DMS 273 (cell line): ENCODE data around the gene TERF2IP.

Source experiments
- DNase-seq: peaks from one replicate; lab custom pipeline; 2025; ENCODE audit not compliant: unreplicated experiment; lab: John Stamatoyannopoulos, UW

Gene TERF2IP

GRCh38 chr16:75647492-75648264 lies at the start of gene TERF2IP, which contains the start of gene KARS1:
Gene TERF2IP (plus strand): TSS chr16:75647773. CDS start chr16:75647883, 110 bp downstream.
Gene KARS1 (minus strand): TSS chr16:75647665. CDS start chr16:75647639, 26 bp downstream.
- peak; percentile 98 for DNase-seq

DNA sequence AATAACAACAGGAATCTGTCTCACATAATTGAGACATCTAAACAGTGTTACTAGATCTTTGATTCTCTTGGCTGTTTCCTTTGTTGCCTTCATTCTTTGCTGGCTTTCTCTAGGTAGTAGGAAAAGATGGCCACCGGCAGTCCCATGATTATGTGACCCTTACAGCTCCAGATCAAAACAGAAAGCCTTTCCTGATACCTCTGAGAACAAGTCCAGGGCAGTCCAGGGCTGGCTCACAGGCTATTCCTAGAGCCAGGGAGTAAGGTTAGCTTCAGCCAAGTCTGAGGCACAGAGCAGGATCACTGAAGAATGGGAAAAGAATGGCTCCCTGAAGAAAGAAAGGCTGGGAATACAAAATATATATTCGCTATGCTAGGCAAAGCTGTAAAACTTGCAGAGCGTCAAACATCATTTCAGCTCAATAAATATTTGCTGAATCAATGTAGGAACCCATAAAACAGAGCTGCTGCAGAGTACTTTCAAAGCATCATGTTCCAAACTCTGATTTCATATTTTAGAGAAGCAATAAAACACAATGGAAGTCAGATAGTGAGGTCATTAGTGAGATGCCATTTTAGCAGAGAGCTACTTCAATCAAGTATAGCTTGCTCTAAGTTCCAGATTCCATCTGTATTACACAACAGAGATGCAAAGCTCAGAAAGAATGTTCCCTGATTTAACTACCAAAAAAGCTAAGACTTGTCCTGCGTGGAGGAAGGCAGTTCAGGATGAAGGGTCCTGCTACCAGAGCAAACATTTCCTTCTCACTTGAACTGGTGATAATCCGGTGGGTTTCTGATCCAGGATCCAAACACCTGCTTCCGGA lies 47.9 kb upstream of the TERF2IP start:
- DNase-seq = no peak

- no peak for DNase-seq
Observed at GRCh38 chr16:75603241-75603640, 44.3 kb upstream of the TERF2IP start.

DNA sequence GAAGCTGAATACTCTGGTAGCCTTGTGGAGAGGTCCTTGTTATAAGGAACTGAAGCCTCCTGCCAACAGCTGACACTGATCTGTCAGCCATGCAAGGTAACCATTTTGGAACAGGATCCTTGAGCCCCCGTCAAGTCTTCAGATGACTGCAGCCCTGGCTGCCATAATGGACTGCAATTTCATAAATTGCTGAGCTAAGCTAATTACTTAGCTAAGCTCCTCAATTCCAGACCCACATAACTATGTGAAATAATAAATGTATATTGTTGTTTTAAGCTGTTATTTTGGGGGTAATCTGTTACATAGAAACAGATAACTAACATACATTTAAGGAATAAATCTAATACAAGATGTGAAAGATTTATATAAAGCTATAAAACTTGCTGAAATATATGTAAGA lies 41.1 kb upstream of the TERF2IP start:
- DNase-seq = no peak

DNA sequence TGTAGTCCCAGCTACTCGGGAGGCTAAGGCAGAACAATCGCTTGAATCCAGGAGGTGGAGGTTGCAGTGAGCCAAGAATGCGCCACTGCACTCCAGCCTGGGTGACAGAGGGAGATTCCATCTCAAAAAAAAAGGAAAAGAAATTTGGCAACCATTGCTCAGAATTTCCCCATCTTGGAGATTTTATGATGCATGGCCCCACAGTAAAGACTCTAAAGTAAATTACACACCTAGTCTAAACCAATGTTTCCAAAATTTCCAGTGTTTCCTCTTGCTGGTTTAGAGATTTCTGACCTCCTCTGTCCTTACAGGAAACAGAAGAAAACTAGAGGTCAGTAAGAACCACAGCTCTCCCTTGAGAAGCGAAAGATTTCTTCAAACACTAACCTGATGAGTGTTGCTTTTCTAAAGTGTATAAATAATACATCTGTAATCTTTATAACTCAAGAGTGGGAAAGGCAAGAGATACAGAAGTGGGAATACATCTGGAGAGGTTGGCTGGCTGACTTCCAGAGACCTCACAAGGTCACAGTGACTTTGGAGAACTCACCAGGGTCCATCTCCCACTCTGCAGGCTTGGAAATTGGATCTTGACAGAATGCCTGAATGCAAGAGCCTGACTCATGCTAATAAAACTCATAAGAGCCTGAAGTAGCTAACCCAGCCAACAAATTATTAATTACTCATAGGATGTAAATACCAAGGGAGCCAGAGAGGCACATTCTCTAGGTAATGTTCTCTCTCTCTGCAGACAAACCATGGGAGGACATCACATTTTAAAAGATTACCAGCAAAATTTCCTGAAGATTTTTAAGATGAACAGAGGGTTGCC lies 33.3 kb upstream of the TERF2IP start:
- DNase-seq = no peak

GRCh38 chr16:75615619-75616018 lies 32.0 kb upstream of the TERF2IP start:
- DNase-seq = no peak

GRCh38 chr16:75616521-75617010 lies 31.0 kb upstream of the TERF2IP start:
- DNase-seq = no peak

DNA sequence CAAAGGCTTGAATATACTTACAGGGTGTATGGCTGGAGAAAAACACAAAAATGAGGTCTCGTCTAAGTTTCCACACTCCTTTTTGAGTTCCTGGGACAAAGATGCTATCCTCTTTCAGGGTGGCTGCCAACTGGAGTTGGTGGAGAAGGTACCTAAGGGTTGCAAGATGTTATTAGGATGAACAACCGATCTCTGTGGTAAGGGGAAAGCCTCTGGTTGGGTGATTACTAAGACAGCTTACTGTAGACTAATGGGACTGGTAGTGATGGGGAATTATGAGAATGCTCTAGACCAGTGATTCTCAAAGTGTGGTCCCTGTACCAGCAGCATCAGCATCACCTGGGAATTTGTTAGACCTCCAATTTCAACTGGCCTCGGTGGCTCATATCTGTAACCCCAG lies 30.5 kb upstream of the TERF2IP start:
- no peak for DNase-seq

- DNase-seq = no peak
Observed at GRCh38 chr16:75618780-75619179, 28.8 kb upstream of the TERF2IP start.

GRCh38 chr16:75620326-75621169 lies 27.0 kb upstream of the TERF2IP start:
- no peak for DNase-seq

GRCh38 chr16:75621170-75621477 lies 26.4 kb upstream of the TERF2IP start:
- peak; percentile 63 for DNase-seq

DNA sequence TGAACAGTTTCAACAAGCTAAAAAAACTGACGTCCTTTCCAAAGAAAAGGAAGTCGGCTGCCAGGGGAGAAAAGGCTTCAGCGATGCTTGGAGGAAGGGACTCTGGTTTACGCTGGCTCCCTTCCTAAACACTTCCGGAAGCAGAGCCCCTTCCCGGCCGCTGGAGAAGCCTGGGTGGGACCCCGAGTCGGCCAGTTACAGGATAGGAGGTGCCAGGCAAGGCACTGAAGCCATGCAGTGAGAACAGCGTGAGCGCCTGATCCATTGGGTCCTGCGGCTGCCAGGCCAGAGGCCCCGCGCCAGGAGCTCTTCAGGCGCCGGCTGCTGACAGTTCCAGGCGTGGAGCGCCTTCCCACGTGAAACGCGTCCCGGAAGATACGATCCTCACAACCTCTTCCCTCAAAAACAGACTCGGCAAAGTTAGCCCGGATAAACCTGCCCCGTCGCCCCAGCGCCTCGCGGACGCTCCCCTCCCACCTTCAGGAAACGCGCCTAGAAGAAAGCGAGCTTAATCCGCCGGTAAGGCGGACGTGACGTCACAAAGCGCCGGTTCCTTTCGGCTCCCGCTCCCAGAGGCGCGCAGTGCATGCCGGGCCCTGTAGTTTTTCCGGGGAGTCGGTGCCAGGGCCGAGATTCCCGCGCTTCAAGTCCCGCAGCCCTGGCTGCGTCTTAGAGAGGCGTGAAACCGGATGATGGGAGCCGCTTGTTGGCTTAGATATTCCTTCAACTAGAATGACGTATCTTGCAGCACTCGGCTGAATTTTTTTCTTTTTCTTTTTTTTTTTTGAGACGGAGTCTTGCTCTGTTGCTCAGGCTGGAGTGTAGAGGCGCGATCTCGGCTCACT lies 24.6 kb upstream of the TERF2IP start, which contains the start of gene ADAT1:
TSS of gene ADAT1 (minus strand) at position 521 of the 845 bp plus-strand sequence. CDS start 2,482 bp downstream, outside the sequence.
- DNase-seq = peak; percentile 99

- no peak for DNase-seq
Observed at GRCh38 chr16:75624921-75625334, 22.6 kb upstream of the TERF2IP start.

GRCh38 chr16:75626806-75627205 lies 20.8 kb upstream of the TERF2IP start:
- DNase-seq = no peak

DNA sequence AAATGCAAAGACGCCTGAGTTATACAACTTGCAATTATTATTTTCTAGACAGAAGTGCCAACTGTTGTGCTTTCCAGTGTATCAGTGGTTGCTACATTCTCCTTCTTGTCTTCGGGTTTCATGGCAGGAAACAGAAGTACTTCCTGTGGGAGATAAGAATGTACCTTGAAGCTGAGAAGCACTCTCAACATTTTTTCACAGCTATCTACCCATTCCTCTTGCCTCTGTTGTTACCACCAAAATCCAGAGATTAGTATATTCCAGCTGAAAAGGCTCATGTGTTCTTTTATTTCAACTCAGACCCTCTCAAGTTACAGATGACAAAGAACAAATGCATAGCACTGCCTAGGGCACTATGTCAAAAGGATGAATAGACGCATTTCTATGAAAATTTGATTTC lies 19.7 kb upstream of the TERF2IP start:
- DNase-seq = no peak

GRCh38 chr16:75628351-75628750 lies 19.2 kb upstream of the TERF2IP start:
- no peak for DNase-seq

GRCh38 chr16:75629132-75629531 lies 18.4 kb upstream of the TERF2IP start:
- DNase-seq = no peak

DNA sequence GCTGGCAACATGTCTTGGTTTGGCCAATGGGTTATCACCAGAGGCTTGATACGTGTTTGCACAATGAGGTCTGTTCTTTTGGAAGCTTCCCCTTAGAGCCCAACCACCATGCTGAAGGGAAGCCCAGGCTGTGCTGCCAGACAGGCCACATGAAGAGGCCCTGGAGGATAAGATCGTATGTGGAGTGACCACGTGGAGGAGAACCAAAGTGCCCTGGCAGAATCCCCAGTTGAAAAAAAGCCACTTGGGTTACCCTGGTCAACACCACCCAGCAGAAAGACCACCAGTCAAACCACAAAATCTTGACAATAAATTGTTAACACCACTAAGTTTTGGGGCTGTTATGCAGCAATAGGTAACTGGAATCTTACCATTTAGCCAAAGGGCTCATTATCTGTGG lies 17.5 kb upstream of the TERF2IP start:
- DNase-seq = no peak

GRCh38 chr16:75632857-75633256 lies 14.7 kb upstream of the TERF2IP start:
- DNase-seq = no peak
